Glomerular visceral epithelial cell (primary cell): ENCODE measurements around the gene MGAM2.
"Not testable (repeated sequence)": the region's sequence is repeated elsewhere in the genome, so short reads cannot be mapped to it uniquely, and the experiment has no call there.

Source experiments
- DNase-seq: peaks from one replicate; pipeline ENCODE4 v3.0.0-alpha.2; 2016; ENCODE audit errors: extremely low spot score

MGAM2 gene

GRCh38 chr7:142111499-142111898 lies at the start of gene MGAM2:
TSS of gene MGAM2 (plus strand) at chr7:142111718. CDS start at chr7:142116874, 5,156 bp downstream.
- DNase-seq = no peak

DNA sequence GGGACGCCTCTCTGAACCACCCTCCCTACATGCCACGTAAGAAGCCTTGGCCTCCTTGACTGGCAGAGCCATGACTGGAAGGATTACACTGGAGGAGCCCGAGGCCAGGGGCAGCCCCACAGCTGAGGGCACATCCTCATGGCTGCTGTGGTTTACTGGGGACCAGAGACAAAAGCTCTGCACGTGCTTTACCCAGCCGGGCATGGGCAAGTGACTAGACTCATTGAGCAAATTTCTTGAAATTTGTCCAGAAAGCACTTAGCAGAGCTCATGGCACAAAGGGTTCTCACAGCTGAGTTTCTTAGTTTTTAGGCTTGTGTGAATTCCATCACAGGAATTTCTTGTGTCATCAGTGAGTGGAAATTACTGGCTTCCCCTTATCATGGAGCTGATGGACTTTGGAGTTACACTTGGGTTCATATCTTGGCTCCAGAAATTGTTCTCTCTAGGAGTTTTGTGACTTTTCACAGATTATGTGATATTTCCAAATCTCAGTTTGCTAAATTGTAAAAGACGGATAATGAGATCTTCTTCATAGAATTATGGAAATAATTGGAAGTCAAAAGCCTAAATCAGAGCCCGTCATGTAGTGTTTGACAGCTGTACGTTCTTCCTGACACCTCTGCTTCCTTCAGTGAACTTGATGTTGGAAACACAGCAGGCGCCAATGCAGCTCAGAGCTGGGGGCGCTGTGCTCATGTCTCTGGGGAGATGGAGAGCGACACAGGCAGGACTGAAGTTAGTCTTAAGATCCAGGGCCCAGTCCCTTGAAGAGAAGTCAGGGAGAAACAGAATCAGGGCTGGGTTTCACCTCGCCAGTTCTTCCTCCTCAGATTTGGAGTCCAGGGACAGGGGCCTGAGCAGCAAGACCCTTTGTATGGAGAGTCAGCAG lies 47.7 kb upstream of the MGAM2 start:
- DNase-seq = no peak

GRCh38 chr7:142066536-142066935 lies 45.0 kb upstream of the MGAM2 start:
- no peak for DNase-seq

DNA sequence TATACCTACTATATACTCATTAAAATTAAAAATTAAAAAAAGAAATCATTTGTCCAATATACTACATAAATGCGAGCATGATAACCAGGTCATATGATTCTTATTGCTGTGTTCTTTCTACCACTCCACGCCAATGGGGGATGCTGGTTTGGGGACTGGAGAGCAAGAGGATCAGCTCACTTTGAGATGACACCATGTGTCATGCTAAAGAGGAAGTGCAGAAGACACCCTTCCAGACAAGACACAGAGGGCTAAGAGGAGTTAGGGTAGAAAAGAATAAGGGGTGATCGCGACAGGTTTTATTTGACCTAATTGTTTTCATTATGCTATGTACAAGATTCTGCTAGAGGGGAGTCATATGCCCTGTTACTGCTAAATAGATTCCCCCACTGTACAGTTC lies 33.8 kb upstream of the MGAM2 start:
- no peak for DNase-seq

DNA sequence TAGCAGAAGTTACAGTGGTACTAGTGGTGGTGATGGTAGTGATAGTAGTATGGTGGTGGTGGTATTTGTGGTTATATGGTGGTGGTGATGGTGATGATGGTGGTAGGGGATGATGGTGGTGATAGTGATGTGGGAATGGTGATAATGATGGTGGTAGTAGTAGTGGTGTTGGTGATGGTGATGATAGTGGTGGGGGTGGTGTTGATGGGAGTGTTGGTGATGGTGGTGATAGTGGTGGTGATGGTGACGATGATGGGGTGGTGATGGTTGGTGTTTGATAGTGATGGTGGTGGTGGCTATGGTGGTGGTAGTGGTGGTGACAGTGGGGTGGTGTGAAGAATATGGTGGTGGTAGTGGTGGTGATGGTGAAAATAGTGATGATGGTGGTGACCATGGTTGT lies 27.9 kb upstream of the MGAM2 start:
- DNase-seq = no peak

DNA sequence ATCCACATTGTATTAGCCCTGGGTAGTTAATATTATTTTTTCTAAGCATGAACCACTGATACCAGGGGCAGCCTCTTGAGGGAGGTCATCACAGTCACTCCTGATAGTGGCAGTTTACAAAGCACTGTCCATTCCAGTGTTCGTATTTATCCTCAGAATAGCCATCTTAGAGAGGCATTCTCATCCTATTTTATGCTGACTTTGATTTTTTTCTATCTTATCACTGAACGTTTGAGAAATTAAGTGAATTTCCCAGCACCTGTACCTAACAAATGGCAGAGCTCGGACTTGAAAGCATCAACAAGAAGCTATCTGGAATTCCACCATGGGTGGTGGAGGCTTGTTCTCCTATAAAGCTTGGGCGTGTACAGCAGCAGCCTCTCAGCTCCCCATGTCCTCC lies 26.1 kb upstream of the MGAM2 start:
- DNase-seq = no peak

DNA sequence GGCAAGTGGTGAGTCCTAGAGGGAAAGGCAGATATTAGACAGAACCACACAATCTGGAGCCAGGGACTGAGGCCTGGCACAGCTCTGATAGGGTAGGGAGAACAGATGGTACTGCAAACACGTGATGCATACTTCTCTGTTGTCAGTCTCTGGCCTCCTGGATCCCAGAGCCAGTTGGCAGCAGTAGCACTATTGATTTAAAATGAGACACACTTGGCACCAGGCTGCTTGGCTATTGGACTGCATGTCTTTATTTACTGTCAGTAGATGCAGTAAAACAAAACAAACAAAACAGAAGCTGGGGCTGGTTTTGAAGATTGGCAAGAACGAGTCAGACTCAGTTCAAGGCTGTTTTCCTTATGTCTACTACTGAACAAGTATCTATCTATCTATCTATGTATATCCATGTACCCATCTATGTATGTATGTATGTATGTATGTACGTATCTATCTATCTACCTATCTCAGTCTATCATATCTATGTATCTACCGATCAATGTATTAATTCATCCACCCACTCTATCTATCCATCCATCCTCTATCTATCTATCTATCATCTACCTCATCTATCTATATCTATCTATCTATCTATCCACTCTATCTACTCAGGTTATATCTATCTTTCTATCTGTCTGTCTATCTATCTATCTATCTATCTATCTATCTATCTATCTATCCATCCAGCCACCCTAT lies 23.4 kb upstream of the MGAM2 start:
- no peak for DNase-seq

GRCh38 chr7:142089035-142089434 lies 22.5 kb upstream of the MGAM2 start:
- DNase-seq = no peak

- no peak for DNase-seq
Observed at GRCh38 chr7:142091961-142092360, 19.6 kb upstream of the MGAM2 start.

DNA sequence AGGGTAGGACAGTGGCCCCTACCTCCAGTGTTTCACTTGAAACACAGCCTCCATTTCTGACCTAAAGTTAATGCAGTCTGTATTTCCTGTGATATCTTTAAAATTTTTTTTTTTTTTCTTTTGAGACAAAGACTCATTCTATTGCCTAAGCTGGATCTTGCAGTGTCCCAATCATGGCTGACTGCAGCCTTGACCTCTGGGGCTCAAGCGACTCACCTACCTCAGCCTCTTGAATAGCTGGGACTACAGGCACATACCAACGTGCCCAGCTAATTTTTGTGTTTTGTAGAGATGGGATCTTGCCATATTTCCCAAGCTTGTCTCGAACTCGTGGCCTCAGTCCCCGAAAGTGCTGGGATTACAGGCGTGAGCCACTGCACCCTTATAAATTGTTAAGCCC lies 16.7 kb upstream of the MGAM2 start:
- no peak for DNase-seq

- DNase-seq = no peak
Observed at GRCh38 chr7:142097571-142097970, 13.9 kb upstream of the MGAM2 start.

DNA sequence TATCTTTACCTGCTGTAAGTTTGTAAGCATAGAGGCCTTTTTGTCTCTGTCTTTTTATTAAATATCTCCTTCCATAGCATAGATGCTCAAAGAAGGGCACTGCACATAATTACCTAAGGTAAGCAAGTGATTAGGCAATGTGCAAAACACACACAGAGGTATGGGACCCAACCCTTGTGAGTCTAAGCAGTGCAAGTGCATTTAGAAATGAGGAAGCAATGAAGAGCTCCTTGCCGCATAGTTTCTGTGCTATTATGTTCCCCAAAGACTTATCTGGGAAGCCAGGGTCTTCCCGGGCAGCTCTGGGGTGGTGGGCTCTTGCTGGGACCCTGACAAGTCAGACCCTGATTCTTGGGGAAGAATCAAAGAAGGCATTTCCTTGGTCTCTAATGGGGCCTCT lies 13.5 kb upstream of the MGAM2 start:
- no peak for DNase-seq

GRCh38 chr7:142099347-142099746 lies 12.2 kb upstream of the MGAM2 start:
- DNase-seq = not testable (repeated sequence)

- DNase-seq = no peak
Observed at GRCh38 chr7:142100634-142101033, 10.9 kb upstream of the MGAM2 start.

DNA sequence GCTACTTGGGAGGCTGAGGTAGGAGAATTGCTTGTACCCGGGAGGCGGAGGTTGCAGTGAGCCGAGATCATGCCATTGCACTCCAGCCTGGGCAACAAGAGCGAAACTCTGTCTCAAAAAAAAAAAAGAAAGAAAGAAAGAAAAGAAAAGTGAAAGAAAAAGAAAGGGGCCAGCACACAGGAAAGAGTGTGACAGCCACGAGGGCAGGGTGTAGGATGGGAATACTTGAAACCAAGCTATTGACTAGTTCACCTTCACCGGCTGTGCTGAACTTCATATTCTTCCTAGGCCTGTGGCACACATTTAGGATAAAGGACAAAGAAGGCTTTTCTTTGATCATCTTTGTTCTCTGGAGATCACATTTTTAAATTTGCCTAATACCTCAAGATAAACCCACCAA lies 9.7 kb upstream of the MGAM2 start:
- DNase-seq = not testable (repeated sequence)

DNA sequence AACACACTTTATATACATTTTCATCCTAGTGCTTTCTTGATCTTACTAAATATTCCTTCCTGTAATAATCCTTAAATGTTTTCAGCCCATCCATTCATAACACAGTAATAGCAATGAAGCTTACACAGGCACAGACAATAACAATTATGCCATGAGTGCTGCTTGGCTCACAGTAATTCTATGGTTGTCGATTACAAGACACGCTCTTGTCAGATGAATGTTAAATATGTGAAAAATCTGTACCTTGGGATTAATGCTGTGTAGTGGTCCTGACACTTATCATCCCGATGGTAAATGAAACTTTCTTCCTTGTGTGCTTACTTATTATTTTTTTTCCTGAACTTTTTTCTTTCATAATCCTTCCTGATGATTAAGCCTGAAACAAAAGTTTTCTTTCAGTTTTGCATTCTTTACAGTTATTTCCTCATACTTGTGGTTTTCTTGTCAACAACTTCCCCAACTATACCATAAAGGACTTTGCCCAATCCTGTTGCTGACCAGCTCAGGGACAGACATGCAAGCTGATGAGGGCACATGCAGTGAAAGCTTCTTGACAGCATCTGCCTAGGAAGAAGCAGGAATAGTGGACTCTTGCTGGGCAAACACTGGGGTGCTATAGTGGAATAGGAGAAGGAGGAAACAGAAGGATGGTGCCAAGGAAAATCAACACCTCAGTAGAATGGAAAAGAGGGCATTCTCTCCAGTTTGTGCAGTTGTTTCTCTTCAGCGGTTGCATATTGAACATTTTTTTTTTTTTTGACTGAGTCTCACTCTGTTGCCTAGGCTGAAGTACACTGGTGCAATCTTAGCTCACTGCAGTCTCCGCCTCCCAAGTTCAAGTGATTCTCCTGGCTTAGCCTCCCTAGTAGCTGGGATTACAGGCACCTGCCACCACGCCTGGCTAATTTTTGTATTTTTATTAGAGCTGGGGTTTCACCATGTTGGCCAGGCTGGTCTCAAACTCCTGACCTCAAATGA lies 6.7 kb upstream of the MGAM2 start:
- DNase-seq = peak; percentile 9

DNA sequence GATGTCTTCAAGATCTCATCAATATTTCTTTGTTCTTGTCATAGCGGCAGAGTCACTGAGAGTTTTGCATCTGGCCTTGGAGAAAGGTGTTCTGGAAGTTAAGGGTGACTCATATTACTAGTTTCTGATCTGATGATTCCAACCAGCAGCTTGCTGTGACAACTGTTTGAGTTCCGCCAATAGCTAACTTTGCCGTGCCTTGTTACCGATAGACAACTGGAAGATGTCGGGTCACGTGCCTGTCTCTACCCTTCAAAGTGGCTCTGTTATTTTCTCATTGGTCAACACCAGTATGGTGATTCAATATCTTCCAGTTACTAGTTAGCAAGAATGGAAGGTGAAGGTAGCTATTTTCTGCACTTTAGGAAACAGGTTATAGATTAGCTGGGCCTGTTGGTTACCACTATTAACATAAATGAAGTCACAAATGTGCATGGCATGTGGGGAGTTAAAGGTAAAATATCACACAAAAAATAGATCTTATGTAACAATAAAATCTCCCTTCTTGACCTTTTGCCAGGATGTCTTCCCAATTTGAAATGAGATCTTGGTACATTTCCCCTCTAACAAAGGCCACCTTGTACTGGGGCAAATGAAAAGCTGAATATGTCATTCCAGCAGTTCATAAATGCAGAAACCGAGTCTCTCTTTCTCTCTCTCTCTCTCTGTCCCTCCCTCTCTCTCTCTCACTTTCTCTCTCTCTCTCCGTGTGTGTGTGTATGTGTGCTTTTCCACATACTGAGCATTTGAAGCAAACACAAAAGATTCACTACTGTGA lies 2.6 kb upstream of the MGAM2 start:
- no peak for DNase-seq

- no peak for DNase-seq
Observed at GRCh38 chr7:142110098-142110497, 1.4 kb upstream of the MGAM2 start.

DNA sequence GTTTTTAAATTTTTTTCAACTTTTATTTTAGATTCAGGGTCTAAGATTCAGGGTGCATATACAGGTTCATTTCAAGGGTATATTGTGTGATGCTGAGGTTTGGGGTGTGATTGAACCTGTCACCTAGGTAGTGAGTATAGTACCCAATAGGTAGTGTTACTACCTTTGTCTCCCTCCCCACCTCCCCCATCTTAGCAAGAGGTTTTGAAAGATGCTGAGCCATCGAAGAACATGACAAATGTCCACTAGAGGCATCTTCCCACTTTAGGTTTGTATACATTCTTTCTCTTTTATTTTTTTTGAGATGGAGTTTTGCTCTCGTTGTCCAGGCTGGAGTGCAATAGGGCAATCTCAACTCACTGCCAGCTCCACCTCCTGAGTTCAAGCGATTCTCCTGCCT lies 880 bp upstream of the MGAM2 start:
- DNase-seq = no peak

DNA sequence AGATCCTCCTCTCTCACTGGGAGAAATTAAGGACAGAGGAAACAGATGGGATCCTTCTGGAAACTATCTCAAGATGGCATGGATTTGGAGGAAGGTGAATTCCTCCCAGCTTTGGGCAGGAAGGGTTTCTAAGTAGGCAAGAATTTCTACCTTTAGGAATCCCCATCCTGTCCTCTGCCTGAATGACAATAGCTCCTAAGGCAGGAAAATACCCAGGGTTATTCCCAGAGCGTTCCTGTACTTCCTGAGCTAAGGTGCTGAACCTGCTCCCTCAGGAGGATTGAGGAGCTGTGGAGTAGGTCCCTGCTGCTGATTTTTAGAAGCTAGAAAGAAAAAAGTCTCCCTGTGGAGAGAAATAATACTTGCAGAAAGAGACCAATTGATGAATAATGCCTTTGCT lies 568 bp downstream of the MGAM2 start:
- DNase-seq = no peak

- DNase-seq = no peak
Observed at GRCh38 chr7:142114207-142114606, 2.7 kb downstream of the MGAM2 start.
